ENCODE measurements around the gene PARVA. TPM values are rescaled to one million over a fixed set of nuclear protein-coding genes. Genes with fewer than 3 reads are reported as not detected.

The PARVA gene
- total RNA-seq, 1 experiment from 2014 or later, result 18.1 TPM

DNA sequence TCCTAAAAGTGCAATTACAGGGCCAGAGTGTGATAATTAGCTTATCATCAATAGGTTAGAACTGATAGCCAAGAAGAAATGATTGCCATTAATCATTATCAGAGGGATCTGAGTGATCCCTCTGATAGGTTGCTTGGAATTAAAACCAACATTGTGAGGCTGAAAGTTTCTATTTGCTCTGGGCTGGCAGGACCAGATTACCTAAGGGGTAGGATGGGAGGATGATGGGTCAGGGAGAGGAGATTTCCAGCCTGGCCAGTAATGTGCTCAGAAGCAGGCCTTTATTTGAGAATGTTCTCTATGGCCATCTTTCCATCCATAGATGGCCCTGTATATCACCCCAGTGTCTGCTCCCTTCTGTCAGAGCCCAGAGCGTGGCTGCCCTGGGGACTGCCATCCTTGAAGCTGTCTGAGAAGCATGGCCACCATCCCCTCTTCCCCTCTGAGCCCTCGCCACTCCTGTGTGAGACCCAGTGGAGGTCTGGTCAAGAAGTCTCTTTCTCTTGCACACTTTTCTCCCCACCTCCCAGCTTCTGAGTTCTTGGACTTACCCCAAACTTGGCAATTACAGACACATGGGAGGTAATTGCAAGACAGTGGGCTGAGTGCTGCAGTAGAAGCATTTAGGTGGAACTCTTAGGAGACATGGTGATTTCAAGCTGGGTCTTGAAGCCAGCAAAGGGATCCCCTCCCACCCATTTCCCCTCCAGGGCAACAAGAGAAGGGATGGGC lies 11.7 kb downstream of the PARVA start:
- H3K9ac ChIP-seq (ENCODE audit: extremely low read depth, insufficient read length, low read length), result no peak overlapping the region
- H2BK15ac ChIP-seq (ENCODE audit: low read depth, low read length), result no peak overlapping the region
- H2AFZ ChIP-seq (ENCODE audit: low read length), result no peak overlapping the region
- no peak overlapping the region for H2AK5ac ChIP-seq (ENCODE audit: insufficient read length, low read length)
- H3K56ac ChIP-seq (ENCODE audit: insufficient read length, low read depth, low read length), result no peak overlapping the region
- no peak overlapping the region for H3K4ac ChIP-seq (ENCODE audit: low read depth, low read length)
- no peak overlapping the region for H2BK20ac ChIP-seq (ENCODE audit: low read depth, low read length, poor library complexity, severe bottlenecking)
- H4K20me1 ChIP-seq (ENCODE audit: control insufficient read depth, insufficient read depth, insufficient read length), result no peaks in the 10 kb centered on the region
- no peak overlapping the region for H4K8ac ChIP-seq (replicated peaks; ENCODE audit: insufficient read length, low read depth, low read length)
- no peak overlapping the region for H3K4me3 Mint-ChIP-seq
- H2BK12ac ChIP-seq (ENCODE audit: insufficient read length, low read depth, low read length), result no peak overlapping the region
- H3K4me2 ChIP-seq (ENCODE audit: insufficient read depth, insufficient read length, low read length), result no peak overlapping the region
- no peak overlapping the region for H3K14ac ChIP-seq (ENCODE audit: insufficient read depth, low read length)
- no peaks in the 10 kb centered on the region for H3K79me1 ChIP-seq (ENCODE audit: insufficient read depth, low read depth, low read length, poor library complexity, severe bottlenecking)
- 0 out of 5 replicates have a peak, but pooled peaks cover 0 to 2% of the 10 kb centered on the region in 2 experiments for H3K9me3 Mint-ChIP-seq
- no peak overlapping the region for H4K5ac ChIP-seq (ENCODE audit: insufficient read length, low read depth, low read length)
- no peak overlapping the region for H2BK120ac ChIP-seq (ENCODE audit: low read depth, low read length, poor library complexity, severe bottlenecking)
- TF ChIP-seq, protein P1, sequence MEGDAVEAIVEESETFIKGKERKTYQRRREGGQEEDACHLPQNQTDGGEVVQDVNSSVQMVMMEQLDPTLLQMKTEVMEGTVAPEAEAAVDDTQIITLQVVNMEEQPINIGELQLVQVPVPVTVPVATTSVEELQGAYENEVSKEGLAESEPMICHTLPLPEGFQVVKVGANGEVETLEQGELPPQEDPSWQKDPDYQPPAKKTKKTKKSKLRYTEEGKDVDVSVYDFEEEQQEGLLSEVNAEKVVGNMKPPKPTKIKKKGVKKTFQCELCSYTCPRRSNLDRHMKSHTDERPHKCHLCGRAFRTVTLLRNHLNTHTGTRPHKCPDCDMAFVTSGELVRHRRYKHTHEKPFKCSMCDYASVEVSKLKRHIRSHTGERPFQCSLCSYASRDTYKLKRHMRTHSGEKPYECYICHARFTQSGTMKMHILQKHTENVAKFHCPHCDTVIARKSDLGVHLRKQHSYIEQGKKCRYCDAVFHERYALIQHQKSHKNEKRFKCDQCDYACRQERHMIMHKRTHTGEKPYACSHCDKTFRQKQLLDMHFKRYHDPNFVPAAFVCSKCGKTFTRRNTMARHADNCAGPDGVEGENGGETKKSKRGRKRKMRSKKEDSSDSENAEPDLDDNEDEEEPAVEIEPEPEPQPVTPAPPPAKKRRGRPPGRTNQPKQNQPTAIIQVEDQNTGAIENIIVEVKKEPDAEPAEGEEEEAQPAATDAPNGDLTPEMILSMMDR (conservative IDR thresholded peaks at IDR 0.05), result no peak
- H3K4me1 ChIP-seq (ENCODE audit: insufficient read depth, low read length), result no peaks in the 10 kb centered on the region
- peaks cover 2% of the 10 kb centered on the region; the same call in 1 of the 2 replicates for H3K27me3 Mint-ChIP-seq (ENCODE audit: low read depth)
- no peaks in the 10 kb centered on the region for H3K27me3 ChIP-seq (ENCODE audit: insufficient read depth, low read length)
- H2BK5ac ChIP-seq (ENCODE audit: insufficient read length, low read length), result no peak overlapping the region
- no peaks in the 10 kb centered on the region for H3K9me3 ChIP-seq (ENCODE audit: control insufficient read depth, low read depth, low read length)
- H3K4me1 Mint-ChIP-seq, result peaks cover 3 to 5% of the 10 kb centered on the region in 2 experiments; a peak in 2 of 4 replicates
- H3K23me2 ChIP-seq (ENCODE audit: insufficient read length, low read depth, low read length, poor library complexity, severe bottlenecking), result no peaks in the 10 kb centered on the region
- no peak overlapping the region for H3T11ph ChIP-seq (ENCODE audit: low read length)
- H3K27ac ChIP-seq (ENCODE audit: insufficient read length, low read depth, low read length), result no peak overlapping the region
- no peak overlapping the region for H4K91ac ChIP-seq (ENCODE audit: insufficient read length, low read depth, low read length)
- peaks cover 0 to 6% (median 3%) of the 10 kb centered on the region in 3 experiments; a peak in 3 of 7 replicates for H3K36me3 Mint-ChIP-seq (ENCODE audit: insufficient read depth in 1 of 3, low read depth in 3 of 3)
- H3K79me2 ChIP-seq (ENCODE audit: insufficient read depth, low read length), result no peaks in the 10 kb centered on the region; the same call in 1 of the 2 replicates
- no CpG with 5 or more reads among the region's 2 CpGs for WGBS (ENCODE audit: extremely low coverage, insufficient read length, low lambda C conversion rate)
- no peak for DNase-seq
- H3K18ac ChIP-seq (ENCODE audit: insufficient read length, low read depth, low read length), result no peak overlapping the region
- H3K27ac Mint-ChIP-seq, result no peak overlapping the region
- no peak overlapping the region for H3K23ac ChIP-seq (ENCODE audit: insufficient read length, low read depth, low read length)
